Gastrocnemius medialis (tissue), 4 donors: ENCODE data around the gene NATD1. TPM values are rescaled to one million over a fixed set of nuclear protein-coding genes. Genes with fewer than 3 reads are reported as not detected.
"Not testable (repeated sequence)": the region's sequence is repeated elsewhere in the genome, so short reads cannot be mapped to it uniquely, and the experiment has no call there.

Experiments used
- ATAC-seq, 2 donors: fragments of 150-250 bp; one replicate each; pipeline ENCODE4 v1.9.1; 2016
- DNase-seq, 2 donors: peaks; one replicate each; pipeline ENCODE4 v3.0.0-alpha.2; 2019
- H3K27ac ChIP-seq, 4 donors: fragments of 200-600 bp; sonication (generic); 1 replicate in 1 of 4; 2 replicates in 3 of 4; pipeline ENCODE4 v1.5.1; 2016 to 2018; ENCODE audit warnings: mild to moderate bottlenecking in 2 of 4, moderate library complexity in 1 of 4
- H3K27me3 ChIP-seq, 3 donors: fragments of 200-600 bp; sonication (generic) in 2 of 3; 1 replicate in 1 of 3; 2 replicates in 2 of 3; pipeline versions ENCODE4 v1.5.1 to v1.6.0; 2016 to 2019; ENCODE audit warnings: mild to moderate bottlenecking in 1 of 3, moderate library complexity in 1 of 3
- H3K36me3 ChIP-seq, 2 donors: fragments of 200-600 bp; sonication (generic) in 1 of 2; one replicate each; pipeline ENCODE4 v1.5.1; 2017 to 2018
- H3K4me1 ChIP-seq, 2 donors: fragments of 200-600 bp; sonication (generic) in 1 of 2; one replicate each; pipeline ENCODE4 v1.5.1; 2016 to 2017; ENCODE audit warnings: mild to moderate bottlenecking in 2 of 2
- H3K4me3 ChIP-seq, 4 donors: fragments of 200-600 bp; sonication (generic) in 3 of 4; 1 replicate in 1 of 4; 2 replicates in 3 of 4; pipeline ENCODE4 v1.5.1; 2016 to 2019; ENCODE audit warnings: mild to moderate bottlenecking in 2 of 4
- H3K9me3 ChIP-seq, 3 donors: fragments of 200-600 bp; sonication (generic) in 2 of 3; 1 replicate in 1 of 3; 2 replicates in 2 of 3; pipeline ENCODE4 v1.5.1; 2016 to 2019
- CTCF ChIP-seq, 5 experiments: fragments of 450-650 bp in 3 of 5; fragments of 200-600 bp in 2 of 5; sonication (generic) in 2 of 5; IDR thresholded peaks in 4 of 5; conservative IDR thresholded peaks in 1 of 5; 1 replicate in 4 of 5; 2 replicates in 1 of 5; pipeline ENCODE4 v1.5.1; 2016 to 2019; ENCODE audit warnings: antibody characterized with exemption in 5 of 5, mild to moderate bottlenecking in 3 of 5, moderate library complexity in 3 of 5
- POLR2A ChIP-seq, 2 donors: fragments of 450-650 bp; IDR thresholded peaks; one replicate each; pipeline ENCODE4 v1.6.1; 2017; ENCODE audit warnings: antibody characterized with exemption in 2 of 2, mild to moderate bottlenecking in 2 of 2, moderate library complexity in 2 of 2
- in situ Hi-C, 4 donors: fragments of 200-750 bp; cut with MboI; loops; one replicate each; pipeline versions ENCODE4 v1.15.0 to v1.8.0; 2017; ENCODE audit warnings: low sequenced_read_pairs in 4 of 4
- intact Hi-C: fragments of 100-400 bp; cut with DNase I; formaldehyde crosslinking; loops from one replicate; pipeline ENCODE4 v1.15.1; 2023; ENCODE audit warnings: low total_unique reads
- total RNA-seq, 4 donors: library from RNA; depleted of rRNA; stranded (reverse); fragments of >200 nt; gene quantifications; one replicate each; pipeline versions ENCODE4 v1.1.0 to v1.2.3, GENCODE V29; 2016

Gene NATD1
- total RNA-seq, 4 donors from 2014 or later, result 10.1 to 21.2 (median 15.5) TPM

GRCh38 chr17:21228845-21229244 is 24.4 kb downstream of the NATD1 start:
- Histone ChIP-seq H3K4me1 (peaks cover 0 to 12% of the 10 kb centered on the region in 2 donors), H3K36me3 (no peaks in the 10 kb centered on the region), H3K4me3 (no peak overlapping the region), H3K27me3 (no peaks in the 10 kb centered on the region), H3K9me3 (no peaks in the 10 kb centered on the region), H3K27ac (peak overlapping the region in 3 of 4 donors; percentile 18 to 40 (median 24))
- in situ Hi-C loops (loop anchor here in 2 of 4 donors (10.0 to 25.0 kb wide), 2 partner anchors 92 to 104 kb away; partner anchors contain the start of gene DHRS7B (in 2 of the 2)), intact Hi-C loops (no loop called here)
- ATAC-seq (peak in 1 of 2 donors; percentile 70), DNase-seq (no peak)
- TF ChIP-seq POLR2A (IDR thresholded peaks at IDR 0.05) (no peak), CTCF (IDR thresholded peaks at IDR 0.05 in 4 of 5, conservative IDR thresholded peaks at IDR 0.05 in 1 of 5) (no peak)

DNA sequence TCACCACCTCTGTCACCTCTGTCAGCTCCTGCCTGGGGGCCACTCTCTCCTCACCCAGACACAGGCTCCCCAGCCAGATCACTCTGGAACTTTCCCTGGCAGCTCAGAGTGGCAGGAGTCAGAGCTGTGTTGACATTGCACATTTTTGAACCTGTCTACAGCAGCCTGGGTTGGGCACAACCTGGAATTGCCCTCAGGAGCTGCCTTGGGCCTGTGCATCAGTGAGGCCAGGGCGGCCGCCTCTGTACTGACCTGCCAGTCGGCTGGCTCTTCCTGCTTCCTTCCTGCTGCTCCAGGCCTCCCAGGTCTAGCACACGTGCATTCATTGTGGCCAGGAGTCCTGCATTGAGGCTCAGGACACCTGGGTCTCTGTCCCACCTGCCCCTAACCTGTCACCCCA is 25.1 kb downstream of the NATD1 start:
- in situ Hi-C loops (loop anchor here in 2 of 4 donors (10.0 to 25.0 kb wide), 2 partner anchors 91 to 103 kb away; partner anchors contain the start of gene DHRS7B (in 2 of the 2)), intact Hi-C loops (no loop called here)
- peak in 1 of 2 donors; percentile 4 for ATAC-seq
- no peak for DNase-seq
- Histone ChIP-seq H3K36me3 (no peaks in the 10 kb centered on the region), H3K4me3 (no peak overlapping the region), H3K27me3 (no peaks in the 10 kb centered on the region), H3K27ac (peak overlapping the region in 1 of 4 donors; percentile 24), H3K9me3 (no peaks in the 10 kb centered on the region), H3K4me1 (peaks cover 0 to 12% of the 10 kb centered on the region in 2 donors)
- TF ChIP-seq POLR2A (IDR thresholded peaks at IDR 0.05), result no peak
- no peak for TF ChIP-seq CTCF (IDR thresholded peaks at IDR 0.05 in 4 of 5, conservative IDR thresholded peaks at IDR 0.05 in 1 of 5)

- H3K4me1 ChIP-seq, result peaks cover 0 to 12% of the 10 kb centered on the region in 2 donors
- intact Hi-C loops, H3K27me3 ChIP-seq, H3K27ac ChIP-seq, H3K4me3 ChIP-seq, H3K9me3 ChIP-seq, H3K36me3 ChIP-seq, DNase-seq, ATAC-seq: not testable (repeated sequence)
- in situ Hi-C loops, result loop anchor here in 2 of 4 donors (10.0 to 25.0 kb wide), 2 partner anchors 90 to 102 kb away; partner anchors contain the start of gene DHRS7B (in 2 of the 2)
These were observed 25.9 kb downstream of the NATD1 start for GRCh38 chr17:21227277-21227676.

- Histone ChIP-seq H3K27ac (no peak overlapping the region), H3K27me3 (no peaks in the 10 kb centered on the region), H3K36me3 (no peaks in the 10 kb centered on the region), H3K4me1 (peaks cover 4% of the 10 kb centered on the region in 2 donors), H3K9me3 (no peaks in the 10 kb centered on the region), H3K4me3 (no peak overlapping the region)
- DNase-seq, result no peak
- ATAC-seq, result peak; percentile 18 to 55
- no peak for TF ChIP-seq POLR2A (IDR thresholded peaks at IDR 0.05)
- no peak for TF ChIP-seq CTCF (IDR thresholded peaks at IDR 0.05 in 4 of 5, conservative IDR thresholded peaks at IDR 0.05 in 1 of 5)
- in situ Hi-C loops, result loop anchor here in 1 of 4 donors (10.0 kb wide), 1 partner anchor 98 kb away; the partner anchor contains the start of gene DHRS7B
- intact Hi-C loops, result no loop called here
These were observed 30.1 kb downstream of the NATD1 start for GRCh38 chr17:21223086-21223485.

GRCh38 chr17:21218831-21219380 is 34.3 kb downstream of the NATD1 start:
- Histone ChIP-seq H3K4me3 (no peak overlapping the region), H3K36me3 (no peaks in the 10 kb centered on the region), H3K27ac (no peak overlapping the region), H3K9me3 (no peaks in the 10 kb centered on the region), H3K27me3 (no peaks in the 10 kb centered on the region), H3K4me1 (peaks cover 15 to 16% of the 10 kb centered on the region in 2 donors)
- ATAC-seq (no peak), DNase-seq (no peak)
- intact Hi-C loops (no loop called here), in situ Hi-C loops (loop anchor here in 1 of 4 donors (10.0 kb wide), 1 partner anchor 94 kb away; the partner anchor contains the start of gene DHRS7B)
- no peak for TF ChIP-seq CTCF (IDR thresholded peaks at IDR 0.05 in 4 of 5, conservative IDR thresholded peaks at IDR 0.05 in 1 of 5)
- no peak for TF ChIP-seq POLR2A (IDR thresholded peaks at IDR 0.05)
